OCI-LY3 (cell line): ENCODE results near the gene MTMR8.
"Not testable (repeated sequence)": the region's sequence is repeated elsewhere in the genome, so short reads cannot be mapped to it uniquely, and the experiment has no call there.

Experiments
- H2AFZ ChIP-seq: fragments of 200-600, 300-600 bp; shearing (Covaris generic); 2 replicates; pipeline ENCODE4 v1.6.0; 2014; ENCODE audit warnings: antibody characterized with exemption, low read depth, low read length
- H3K27ac ChIP-seq: fragments of 200-600, 300-600 bp; sonication (generic); 2 replicates; pipeline ENCODE4 v1.5.1; 2014; ENCODE audit warnings: mild to moderate bottlenecking, low read length, moderate library complexity, mixed read lengths
- H3K27me3 ChIP-seq: fragments of 200-600, 300-600 bp; sonication (generic); 2 replicates; pipeline ENCODE4 v1.6.1; 2014; ENCODE audit warnings: low read depth, low read length, mixed read lengths
- H3K36me3 ChIP-seq: fragments of 200-600, 300-600 bp; sonication (generic); replicated peaks from 2 replicates; pipeline ENCODE3; 2014; ENCODE audit warnings: low read depth, low read length, mixed read lengths
- H3K4me1 ChIP-seq: fragments of 300-600, 200-600 bp; sonication (generic); 2 replicates; pipeline ENCODE4 v1.6.1; 2014; ENCODE audit warnings: low read length, mixed read lengths
- H3K4me2 ChIP-seq: fragments of 200-600, 300-600 bp; sonication (generic); 2 replicates; pipeline ENCODE4 v1.6.1; 2014; ENCODE audit warnings: low read length, mixed read lengths
- H3K4me3 ChIP-seq: fragments of 300-600, 200-600 bp; sonication (generic); 2 replicates; pipeline ENCODE4 v1.5.1; 2014; ENCODE audit warnings: antibody characterized with exemption, mild to moderate bottlenecking, low read length, moderate library complexity
- H3K79me2 ChIP-seq: fragments of 300-600, 200-600 bp; shearing (Covaris generic); 2 replicates; pipeline ENCODE4 v1.6.1; 2014; ENCODE audit warnings: mild to moderate bottlenecking, low read length, mixed read lengths
- H3K9ac ChIP-seq: fragments of 300-600, 200-600 bp; shearing (Covaris generic); 2 replicates; pipeline ENCODE4 v1.6.0; 2014; ENCODE audit warnings: mild to moderate bottlenecking, low read length, moderate library complexity
- H3K9me3 ChIP-seq: fragments of 200-600, 300-600 bp; shearing (Covaris generic); 2 replicates; pipeline ENCODE4 v1.6.1; 2014; ENCODE audit warnings: low read length, mixed read lengths; ENCODE audit not compliant: insufficient read depth
- H4K20me1 ChIP-seq: fragments of 200-600, 300-600 bp; sonication (generic); 2 replicates; pipeline ENCODE4 v1.6.1; 2016; ENCODE audit warnings: low read length, mixed read lengths; ENCODE audit not compliant: insufficient read depth
- CTCF ChIP-seq: fragments of 200-600, 300-600 bp; sonication (generic); IDR thresholded peaks from 2 replicates; pipeline ENCODE4 v1.5.1; 2014; ENCODE audit warnings: antibody characterized with exemption, low read length, low read depth
- EZH2phosphoT487 ChIP-seq: fragments of 200-600 bp; shearing (Covaris generic); IDR thresholded peaks from 2 replicates; pipeline ENCODE4 v1.6.1; 2018; ENCODE audit warnings: antibody characterized with exemption, mixed run types, low read depth

The MTMR8 gene

GRCh38 chrX:64395568-64395929, 297 bp upstream of the MTMR8 start:
- H3K36me3 ChIP-seq = no peaks in the 10 kb centered on the region
- H3K4me2 ChIP-seq = peak overlapping the region; percentile 97
- H3K9me3 ChIP-seq = no peaks in the 10 kb centered on the region
- H3K4me3 ChIP-seq = peak overlapping the region; percentile 87
- H2AFZ ChIP-seq = peak overlapping the region; percentile 100
- H3K9ac ChIP-seq = peak overlapping the region; percentile 78
- TF ChIP-seq CTCF (no peak), EZH2phosphoT487 (no peak)
- no peaks in the 10 kb centered on the region for H3K79me2 ChIP-seq
- H4K20me1 ChIP-seq = no peaks in the 10 kb centered on the region
- no peaks in the 10 kb centered on the region for H3K27me3 ChIP-seq
- H3K27ac ChIP-seq = no peak overlapping the region
- peaks cover 5% of the 10 kb centered on the region for H3K4me1 ChIP-seq

- Histone ChIP-seq H2AFZ (peak overlapping the region; percentile 100), H3K4me1 (peaks cover 5% of the 10 kb centered on the region), H3K4me2 (peak overlapping the region; percentile 97), H3K27me3 (no peaks in the 10 kb centered on the region), H3K36me3 (no peaks in the 10 kb centered on the region), H3K79me2 (no peaks in the 10 kb centered on the region), H3K9ac (peak overlapping the region; percentile 78), H3K27ac (no peak overlapping the region), H3K9me3 (no peaks in the 10 kb centered on the region), H4K20me1 (no peaks in the 10 kb centered on the region), H3K4me3 (peak overlapping the region; percentile 87)
- TF ChIP-seq EZH2phosphoT487 = no peak
- TF ChIP-seq CTCF = no peak
Measured at GRCh38 chrX:64394059-64394873, 986 bp downstream of the MTMR8 start.

- H2AFZ ChIP-seq = no peak overlapping the region
- no peaks in the 10 kb centered on the region for H3K27me3 ChIP-seq
- no peak overlapping the region for H3K9ac ChIP-seq
- no peaks in the 10 kb centered on the region for H3K79me2 ChIP-seq
- peaks cover 4% of the 10 kb centered on the region for H3K4me1 ChIP-seq
- H3K36me3 ChIP-seq = no peaks in the 10 kb centered on the region
- no peaks in the 10 kb centered on the region for H3K9me3 ChIP-seq
- H3K27ac ChIP-seq = no peak overlapping the region
- no peaks in the 10 kb centered on the region for H4K20me1 ChIP-seq
- TF ChIP-seq CTCF (no peak), EZH2phosphoT487 (no peak)
- H3K4me2 ChIP-seq = no peak overlapping the region
- no peak overlapping the region for H3K4me3 ChIP-seq
Measured at GRCh38 chrX:64389489-64389888, 5.8 kb downstream of the MTMR8 start.

GRCh38 chrX:64380789-64381188, 14.5 kb downstream of the MTMR8 start:
- H3K27ac ChIP-seq, H2AFZ ChIP-seq, H3K27me3 ChIP-seq, H4K20me1 ChIP-seq, H3K4me2 ChIP-seq, H3K36me3 ChIP-seq, H3K4me1 ChIP-seq, H3K9ac ChIP-seq, H3K4me3 ChIP-seq, H3K79me2 ChIP-seq, H3K9me3 ChIP-seq: not testable (repeated sequence)
